WTC11 (cell line): ENCODE results near the gene PHLPP1. TPM values are rescaled to one million over a fixed set of nuclear protein-coding genes. Genes with fewer than 3 reads are reported as not detected.

Experiments used
- ATAC-seq: fragments of 200-7000 bp; cut with Tn5 transposase; 2 replicates; pipeline ENCODE4 v1.10.0; 2021; ENCODE audit warnings: mild to moderate bottlenecking, moderate library complexity
- CTCF ChIA-PET: fragments of 300-600 bp; sonication (Branson Sonifier 250); formaldehyde crosslinking; loops from one replicate; lab custom pipeline; 2021; ENCODE audit warnings: antibody characterized with exemption; lab: Charles Lee
- POLR2A ChIA-PET: fragments of 350-600 bp; sonication (Branson Sonifier 250); formaldehyde crosslinking; loops from one replicate; lab custom pipeline; 2021; ENCODE audit warnings: antibody characterized with exemption; lab: Charles Lee
- DNase-seq: peaks from one replicate; pipeline ENCODE4 v3.0.0; 2021; ENCODE audit warnings: low spot score
- H3K27ac Mint-ChIP-seq: 2 replicates; pipeline ENCODE4 v1.8.0; 2021; ENCODE audit warnings: mixed read lengths
- H3K27me3 Mint-ChIP-seq: 2 replicates; pipeline ENCODE4 v1.8.0; 2021; ENCODE audit warnings: low read depth, mild to moderate bottlenecking, moderate library complexity, mixed read lengths
- H3K36me3 Mint-ChIP-seq: 2 replicates; pipeline ENCODE4 v1.8.0; 2021; ENCODE audit warnings: mixed read lengths
- H3K4me1 Mint-ChIP-seq: 2 replicates; pipeline ENCODE4 v1.8.0; 2022; ENCODE audit warnings: mixed read lengths
- H3K4me3 Mint-ChIP-seq: 2 replicates; pipeline ENCODE4 v1.8.0; 2021; ENCODE audit warnings: mild to moderate bottlenecking, moderate library complexity, mixed read lengths
- H3K9me3 Mint-ChIP-seq: 2 replicates; pipeline ENCODE4 v1.8.0; 2021; ENCODE audit warnings: mixed read lengths
- FOXJ3 ChIP-seq: sonication (generic); formaldehyde crosslinking; IDR thresholded peaks from 2 replicates; pipeline ENCODE4 v1.9.0; 2021; ENCODE audit warnings: missing genetic modification reagents, mild to moderate bottlenecking, borderline replicate concordance
- GABPB1 ChIP-seq: sonication (generic); formaldehyde crosslinking; IDR thresholded peaks from 2 replicates; pipeline ENCODE4 v1.8.1; 2023; ENCODE audit warnings: mild to moderate bottlenecking, missing genetic modification reagents
- GRHL2 ChIP-seq: fragments of 250-450 bp; sonication (Bioruptor Pico); IDR thresholded peaks from 2 replicates; pipeline ENCODE4 v1.8.0; 2022; ENCODE audit warnings: mild to moderate bottlenecking, moderate library complexity; ENCODE audit not compliant: insufficient replicate concordance, severe bottlenecking
- HMGA2 ChIP-seq: fragments of 250-450 bp; sonication (Bioruptor Pico); IDR thresholded peaks from 2 replicates; pipeline ENCODE4 v1.4.0; 2021; ENCODE audit warnings: mild to moderate bottlenecking, moderate library complexity
- IRF2 ChIP-seq: sonication (generic); formaldehyde crosslinking; IDR thresholded peaks from 2 replicates; pipeline ENCODE4 v1.8.0; 2022; ENCODE audit warnings: low read depth, missing genetic modification reagents, borderline replicate concordance
- NFE2L1 ChIP-seq: sonication (generic); formaldehyde crosslinking; IDR thresholded peaks from 2 replicates; pipeline ENCODE4 v1.8.1; 2023; ENCODE audit warnings: missing genetic modification reagents
- NR2C2 ChIP-seq: sonication (generic); formaldehyde crosslinking; IDR thresholded peaks from 2 replicates; pipeline ENCODE4 v1.8.0; 2022; ENCODE audit warnings: mild to moderate bottlenecking, missing genetic modification reagents
- OVOL2 ChIP-seq: fragments of 250-450 bp; sonication (Bioruptor Pico); IDR thresholded peaks from 2 replicates; pipeline ENCODE4 v1.9.0; 2021; ENCODE audit warnings: mild to moderate bottlenecking, borderline replicate concordance
- SMAD4 ChIP-seq: sonication (generic); formaldehyde crosslinking; IDR thresholded peaks from 2 replicates; pipeline ENCODE4 v1.8.0; 2022; ENCODE audit warnings: mild to moderate bottlenecking, missing genetic modification reagents
- SP1 ChIP-seq: sonication (generic); formaldehyde crosslinking; conservative IDR thresholded peaks from 2 replicates; pipeline ENCODE4 v1.8.1; 2022; ENCODE audit warnings: missing genetic modification reagents
- TCF7 ChIP-seq: sonication (generic); formaldehyde crosslinking; IDR thresholded peaks from 2 replicates; pipeline ENCODE4 v1.8.0; 2022; ENCODE audit warnings: mild to moderate bottlenecking, low read depth, missing genetic modification reagents, moderate library complexity
- ZNF121 ChIP-seq: sonication (generic); formaldehyde crosslinking; IDR thresholded peaks from 2 replicates; pipeline ENCODE4 v1.8.0; 2023; ENCODE audit warnings: missing genetic modification reagents
- ZNF263 ChIP-seq: sonication (generic); formaldehyde crosslinking; IDR thresholded peaks from 2 replicates; pipeline ENCODE4 v1.8.1; 2022; ENCODE audit warnings: low read depth, mild to moderate bottlenecking, moderate library complexity, missing genetic modification reagents
- total RNA-seq: library from RNA; stranded (reverse); gene quantifications from 3 replicates; pipeline ENCODE4 v1.2.3, GENCODE V29; 2021
- TF ChIP-seq, protein P1 (sequence below): sonication (generic); formaldehyde crosslinking; IDR thresholded peaks from 2 replicates; pipeline ENCODE4 v1.8.1; 2022; ENCODE audit warnings: mild to moderate bottlenecking, moderate library complexity, missing genetic modification reagents
- TF ChIP-seq, protein P2 (sequence below): sonication (generic); formaldehyde crosslinking; IDR thresholded peaks from 2 replicates; pipeline ENCODE4 v1.8.1; 2023; ENCODE audit warnings: mild to moderate bottlenecking, missing genetic modification reagents, moderate library complexity
- TF ChIP-seq, protein P3 (sequence below): fragments of 250-450 bp; sonication (Bioruptor Pico); IDR thresholded peaks from 2 replicates; pipeline ENCODE4 v1.8.0; 2021; ENCODE audit warnings: mild to moderate bottlenecking
- TF ChIP-seq, protein P4 (sequence below): sonication (generic); formaldehyde crosslinking; conservative IDR thresholded peaks from 2 replicates; pipeline ENCODE4 v1.8.1; 2022; ENCODE audit warnings: mild to moderate bottlenecking, missing genetic modification reagents
- TF ChIP-seq, protein P5 (sequence below): fragments of 250-450 bp; sonication (Bioruptor Pico); IDR thresholded peaks from 2 replicates; pipeline ENCODE4 v1.9.0; 2021; ENCODE audit warnings: mild to moderate bottlenecking
- TF ChIP-seq, protein P6 (sequence below): sonication (generic); formaldehyde crosslinking; IDR thresholded peaks from 2 replicates; pipeline ENCODE4 v1.8.0; 2023; ENCODE audit warnings: missing genetic modification reagents
- TF ChIP-seq, protein P7 (sequence below): sonication (generic); formaldehyde crosslinking; IDR thresholded peaks from 2 replicates; pipeline ENCODE4 v1.8.1; 2023; ENCODE audit warnings: mild to moderate bottlenecking, missing genetic modification reagents

The PHLPP1 gene
- total RNA-seq, 1 experiment from 2014 or later = 52.0 TPM

DNA sequence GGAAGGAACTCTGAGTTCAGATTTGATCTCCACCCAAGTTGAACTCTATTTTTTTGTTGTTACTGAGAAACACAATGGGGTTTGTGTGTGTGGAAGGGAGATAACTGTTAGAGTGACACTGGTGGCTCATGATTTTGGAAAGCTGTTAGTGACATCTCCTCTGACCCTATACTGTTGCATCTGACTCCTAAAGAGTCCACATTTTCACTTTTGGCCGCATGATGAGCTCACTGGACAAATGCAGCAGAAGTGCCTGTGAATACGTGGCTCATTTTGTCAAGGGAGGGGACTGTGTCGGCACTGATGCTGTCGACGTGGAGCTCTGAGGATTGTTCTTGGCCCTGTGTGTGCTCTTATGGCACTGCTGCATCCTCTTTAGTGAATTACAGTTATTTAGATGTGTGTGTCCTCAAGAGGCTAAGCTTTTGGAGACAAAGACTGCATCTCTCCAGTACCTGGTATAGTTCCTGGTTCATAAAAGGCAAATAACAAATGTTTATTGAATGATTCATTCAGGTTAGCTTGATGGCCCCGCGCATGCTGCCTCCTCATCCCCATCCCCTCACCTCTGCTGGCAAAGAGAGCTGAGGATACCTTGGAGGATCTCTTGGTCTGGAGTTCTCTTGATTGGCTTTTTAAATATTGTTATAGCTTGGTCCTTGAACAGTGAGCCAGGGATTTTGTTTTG lies 135.4 kb downstream of the PHLPP1 start (continued):
- TF ChIP-seq, protein P1, sequence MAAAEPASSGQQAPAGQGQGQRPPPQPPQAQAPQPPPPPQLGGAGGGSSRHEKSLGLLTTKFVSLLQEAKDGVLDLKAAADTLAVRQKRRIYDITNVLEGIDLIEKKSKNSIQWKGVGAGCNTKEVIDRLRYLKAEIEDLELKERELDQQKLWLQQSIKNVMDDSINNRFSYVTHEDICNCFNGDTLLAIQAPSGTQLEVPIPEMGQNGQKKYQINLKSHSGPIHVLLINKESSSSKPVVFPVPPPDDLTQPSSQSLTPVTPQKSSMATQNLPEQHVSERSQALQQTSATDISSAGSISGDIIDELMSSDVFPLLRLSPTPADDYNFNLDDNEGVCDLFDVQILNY (CRISPR knock-in tag) = no peak
- TF ChIP-seq FOXJ3 (CRISPR knock-in tag) (no peak), ZNF121 (no peak)

DNA sequence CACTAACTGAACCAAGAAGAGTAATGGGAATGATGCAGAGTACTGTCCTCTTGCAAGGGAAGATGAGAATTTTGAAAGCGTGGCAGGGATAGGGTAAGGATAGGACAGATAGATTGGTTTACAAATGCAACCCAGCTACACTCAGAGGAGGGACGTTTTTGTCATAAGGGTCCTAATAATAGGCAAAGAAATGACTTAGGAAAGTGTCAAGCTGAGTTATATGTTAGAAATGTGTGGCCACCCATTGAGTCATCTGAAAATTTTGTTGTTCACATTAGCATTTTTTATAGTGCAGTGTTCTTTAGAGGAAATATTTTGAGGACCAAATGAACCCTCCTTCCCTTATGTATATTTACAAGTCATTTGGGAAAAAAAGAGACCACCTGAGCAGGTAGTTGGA lies 137.5 kb downstream of the PHLPP1 start:
- H3K4me3 Mint-ChIP-seq = no peak overlapping the region
- DNase-seq = no peak
- no peak for ATAC-seq
- CTCF ChIA-PET = interaction anchor here (0.9 kb wide), 1 partner anchor 25 kb away, joined by 3 read pairs; no protein-coding TSS in a partner anchor
- peak overlapping the region; percentile 54 for H3K27ac Mint-ChIP-seq
- no peaks in the 10 kb centered on the region for H3K9me3 Mint-ChIP-seq
- peaks cover 45% of the 10 kb centered on the region for H3K4me1 Mint-ChIP-seq
- no peaks in the 10 kb centered on the region; the same call in none of the 2 replicates for H3K36me3 Mint-ChIP-seq
- no peaks in the 10 kb centered on the region for H3K27me3 Mint-ChIP-seq
- POLR2A ChIA-PET = interaction anchor here (1.1 kb wide), 1 partner anchor 138 kb away, joined by 3 read pairs; the partner anchor contains the start of gene PHLPP1
- no peak for TF ChIP-seq TCF7 (CRISPR knock-in tag)
- no peak for TF ChIP-seq HMGA2 (CRISPR knock-in tag)
- TF ChIP-seq SMAD4 (CRISPR knock-in tag) = no peak
- TF ChIP-seq GABPB1 (CRISPR knock-in tag) = no peak
- TF ChIP-seq, all 79 proteins: peak for 0

DNA sequence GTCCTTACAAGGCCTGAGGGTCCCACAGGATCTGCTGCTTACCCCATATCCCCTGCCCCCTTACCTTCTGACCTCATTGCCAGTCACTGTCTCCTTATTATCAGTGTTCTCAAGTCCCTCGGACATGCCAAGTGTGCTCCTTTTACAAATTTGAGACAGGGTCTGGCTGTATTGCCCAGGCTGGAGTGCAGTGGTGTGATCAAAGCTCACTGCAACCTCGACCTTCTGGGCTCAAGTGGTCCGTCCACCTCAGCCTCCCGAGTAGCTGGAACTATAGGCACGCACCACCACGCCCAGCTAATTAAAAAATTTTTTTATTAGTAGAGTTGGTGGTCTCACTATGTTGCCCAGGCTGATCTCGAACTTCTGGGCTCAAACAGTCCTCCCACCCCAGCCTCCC lies 141.0 kb downstream of the PHLPP1 start:
- Mint-ChIP-seq H3K4me3 (no peak overlapping the region), H3K9me3 (no peaks in the 10 kb centered on the region), H3K4me1 (peaks cover 51% of the 10 kb centered on the region), H3K27me3 (no peaks in the 10 kb centered on the region), H3K27ac (peak overlapping the region; percentile 66; the same call in 1 of the 2 replicates), H3K36me3 (no peaks in the 10 kb centered on the region; the same call in none of the 2 replicates)
- DNase-seq (no peak), ATAC-seq (no peak)
- ChIA-PET POLR2A (no interaction called here), CTCF (interaction anchor here (1.4 to 1.7 kb wide), 2 partner anchors 19 to 141 kb away, joined by 3 read pairs; partner anchors contain the start of gene PHLPP1)
- TF ChIP-seq ZNF121 = peak; percentile 96
- TF ChIP-seq, protein P2, sequence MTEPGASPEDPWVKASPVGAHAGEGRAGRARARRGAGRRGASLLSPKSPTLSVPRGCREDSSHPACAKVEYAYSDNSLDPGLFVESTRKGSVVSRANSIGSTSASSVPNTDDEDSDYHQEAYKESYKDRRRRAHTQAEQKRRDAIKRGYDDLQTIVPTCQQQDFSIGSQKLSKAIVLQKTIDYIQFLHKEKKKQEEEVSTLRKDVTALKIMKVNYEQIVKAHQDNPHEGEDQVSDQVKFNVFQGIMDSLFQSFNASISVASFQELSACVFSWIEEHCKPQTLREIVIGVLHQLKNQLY (CRISPR knock-in tag) = no peak

DNA sequence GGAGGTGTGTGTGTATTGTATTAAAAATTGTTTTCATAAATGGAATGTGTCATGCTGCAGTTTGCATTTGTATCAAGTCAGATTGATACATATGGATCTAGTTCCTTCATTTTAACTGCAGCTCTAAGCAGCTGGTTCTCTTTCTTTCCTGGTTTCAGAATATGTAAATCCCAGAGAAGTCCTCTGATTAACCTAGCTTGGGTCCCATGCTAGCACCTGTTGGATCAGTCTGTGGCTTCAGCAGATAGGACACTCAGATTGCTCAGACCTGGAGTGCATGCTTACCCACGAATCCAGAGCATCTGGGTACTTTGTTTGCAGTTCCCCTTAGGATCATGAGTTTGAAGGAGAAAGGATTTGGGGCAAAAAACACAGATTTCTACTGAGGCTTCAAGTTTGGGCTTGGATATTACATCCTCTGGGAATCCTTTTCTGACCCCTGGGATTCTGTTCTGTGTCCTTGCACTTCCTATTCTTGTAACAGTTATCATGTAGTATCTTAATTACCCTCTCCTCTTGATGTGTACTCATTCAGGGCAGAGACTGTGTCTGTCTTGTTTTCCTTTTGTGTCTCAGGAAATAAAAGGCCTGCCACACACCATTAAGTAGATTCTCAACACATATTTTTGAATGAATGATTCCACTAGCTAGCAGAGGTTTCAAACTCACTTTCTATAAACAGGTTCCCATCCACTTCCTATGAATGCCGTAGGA lies 142.1 kb downstream of the PHLPP1 start:
- peaks cover 51% of the 10 kb centered on the region for H3K4me1 Mint-ChIP-seq
- H3K36me3 Mint-ChIP-seq = peaks cover 1% of the 10 kb centered on the region
- H3K27me3 Mint-ChIP-seq = no peaks in the 10 kb centered on the region
- ChIA-PET POLR2A (no interaction called here), CTCF (interaction anchor here (1.4 kb wide), 1 partner anchor 142 kb away, joined by 3 read pairs; the partner anchor contains the start of gene PHLPP1)
- DNase-seq = no peak
- H3K9me3 Mint-ChIP-seq = no peaks in the 10 kb centered on the region
- ATAC-seq = peak; percentile 59
- peak overlapping the region; percentile 64; the same call in 1 of the 2 replicates for H3K27ac Mint-ChIP-seq
- no peak overlapping the region for H3K4me3 Mint-ChIP-seq
- no peak for TF ChIP-seq GRHL2 (CRISPR knock-in tag)
- TF ChIP-seq IRF2 (CRISPR knock-in tag) = no peak
- no peak for TF ChIP-seq TCF7 (CRISPR knock-in tag)
- TF ChIP-seq, protein P3, sequence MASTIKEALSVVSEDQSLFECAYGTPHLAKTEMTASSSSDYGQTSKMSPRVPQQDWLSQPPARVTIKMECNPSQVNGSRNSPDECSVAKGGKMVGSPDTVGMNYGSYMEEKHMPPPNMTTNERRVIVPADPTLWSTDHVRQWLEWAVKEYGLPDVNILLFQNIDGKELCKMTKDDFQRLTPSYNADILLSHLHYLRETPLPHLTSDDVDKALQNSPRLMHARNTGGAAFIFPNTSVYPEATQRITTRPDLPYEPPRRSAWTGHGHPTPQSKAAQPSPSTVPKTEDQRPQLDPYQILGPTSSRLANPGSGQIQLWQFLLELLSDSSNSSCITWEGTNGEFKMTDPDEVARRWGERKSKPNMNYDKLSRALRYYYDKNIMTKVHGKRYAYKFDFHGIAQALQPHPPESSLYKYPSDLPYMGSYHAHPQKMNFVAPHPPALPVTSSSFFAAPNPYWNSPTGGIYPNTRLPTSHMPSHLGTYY (CRISPR knock-in tag) = no peak
- TF ChIP-seq, protein P4, sequence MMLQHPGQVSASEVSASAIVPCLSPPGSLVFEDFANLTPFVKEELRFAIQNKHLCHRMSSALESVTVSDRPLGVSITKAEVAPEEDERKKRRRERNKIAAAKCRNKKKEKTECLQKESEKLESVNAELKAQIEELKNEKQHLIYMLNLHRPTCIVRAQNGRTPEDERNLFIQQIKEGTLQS (CRISPR knock-in tag) = no peak
- TF ChIP-seq, protein P5, sequence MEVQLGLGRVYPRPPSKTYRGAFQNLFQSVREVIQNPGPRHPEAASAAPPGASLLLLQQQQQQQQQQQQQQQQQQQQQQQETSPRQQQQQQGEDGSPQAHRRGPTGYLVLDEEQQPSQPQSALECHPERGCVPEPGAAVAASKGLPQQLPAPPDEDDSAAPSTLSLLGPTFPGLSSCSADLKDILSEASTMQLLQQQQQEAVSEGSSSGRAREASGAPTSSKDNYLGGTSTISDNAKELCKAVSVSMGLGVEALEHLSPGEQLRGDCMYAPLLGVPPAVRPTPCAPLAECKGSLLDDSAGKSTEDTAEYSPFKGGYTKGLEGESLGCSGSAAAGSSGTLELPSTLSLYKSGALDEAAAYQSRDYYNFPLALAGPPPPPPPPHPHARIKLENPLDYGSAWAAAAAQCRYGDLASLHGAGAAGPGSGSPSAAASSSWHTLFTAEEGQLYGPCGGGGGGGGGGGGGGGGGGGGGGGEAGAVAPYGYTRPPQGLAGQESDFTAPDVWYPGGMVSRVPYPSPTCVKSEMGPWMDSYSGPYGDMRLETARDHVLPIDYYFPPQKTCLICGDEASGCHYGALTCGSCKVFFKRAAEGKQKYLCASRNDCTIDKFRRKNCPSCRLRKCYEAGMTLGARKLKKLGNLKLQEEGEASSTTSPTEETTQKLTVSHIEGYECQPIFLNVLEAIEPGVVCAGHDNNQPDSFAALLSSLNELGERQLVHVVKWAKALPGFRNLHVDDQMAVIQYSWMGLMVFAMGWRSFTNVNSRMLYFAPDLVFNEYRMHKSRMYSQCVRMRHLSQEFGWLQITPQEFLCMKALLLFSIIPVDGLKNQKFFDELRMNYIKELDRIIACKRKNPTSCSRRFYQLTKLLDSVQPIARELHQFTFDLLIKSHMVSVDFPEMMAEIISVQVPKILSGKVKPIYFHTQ = no peak
- no peak for TF ChIP-seq NR2C2 (CRISPR knock-in tag)
- TF ChIP-seq, protein P6, sequence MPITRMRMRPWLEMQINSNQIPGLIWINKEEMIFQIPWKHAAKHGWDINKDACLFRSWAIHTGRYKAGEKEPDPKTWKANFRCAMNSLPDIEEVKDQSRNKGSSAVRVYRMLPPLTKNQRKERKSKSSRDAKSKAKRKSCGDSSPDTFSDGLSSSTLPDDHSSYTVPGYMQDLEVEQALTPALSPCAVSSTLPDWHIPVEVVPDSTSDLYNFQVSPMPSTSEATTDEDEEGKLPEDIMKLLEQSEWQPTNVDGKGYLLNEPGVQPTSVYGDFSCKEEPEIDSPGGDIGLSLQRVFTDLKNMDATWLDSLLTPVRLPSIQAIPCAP (CRISPR knock-in tag) = no peak
- no peak for TF ChIP-seq ZNF263 (CRISPR knock-in tag)
- TF ChIP-seq, protein P7, sequence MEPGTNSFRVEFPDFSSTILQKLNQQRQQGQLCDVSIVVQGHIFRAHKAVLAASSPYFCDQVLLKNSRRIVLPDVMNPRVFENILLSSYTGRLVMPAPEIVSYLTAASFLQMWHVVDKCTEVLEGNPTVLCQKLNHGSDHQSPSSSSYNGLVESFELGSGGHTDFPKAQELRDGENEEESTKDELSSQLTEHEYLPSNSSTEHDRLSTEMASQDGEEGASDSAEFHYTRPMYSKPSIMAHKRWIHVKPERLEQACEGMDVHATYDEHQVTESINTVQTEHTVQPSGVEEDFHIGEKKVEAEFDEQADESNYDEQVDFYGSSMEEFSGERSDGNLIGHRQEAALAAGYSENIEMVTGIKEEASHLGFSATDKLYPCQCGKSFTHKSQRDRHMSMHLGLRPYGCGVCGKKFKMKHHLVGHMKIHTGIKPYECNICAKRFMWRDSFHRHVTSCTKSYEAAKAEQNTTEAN = no peak
- no peak for TF ChIP-seq SP1 (CRISPR knock-in tag)
- TF ChIP-seq OVOL2 (CRISPR knock-in tag) = no peak
- TF ChIP-seq NFE2L1 (CRISPR knock-in tag) = no peak
